HFFc6 (cell line): Measurements from ENCODE around the gene TCERG1L. TPM values are rescaled to one million over a fixed set of nuclear protein-coding genes. Genes with fewer than 3 reads are reported as not detected.
"Not testable (repeated sequence)": the region's sequence is repeated elsewhere in the genome, so short reads cannot be mapped to it uniquely, and the experiment has no call there.

Experiments used
- DNase-seq: peaks from one replicate; pipeline ENCODE4 v3.0.0-alpha.2; 2018
- H3K27ac Mint-ChIP-seq: 2 replicates; pipeline ENCODE4 v1.8.0; 2020; ENCODE audit warnings: mild to moderate bottlenecking, mixed read lengths
- H3K27me3 Mint-ChIP-seq: 2 replicates; pipeline ENCODE4 v1.8.0; 2021; ENCODE audit warnings: mild to moderate bottlenecking, moderate library complexity, mixed read lengths; ENCODE audit not compliant: insufficient read depth
- H3K36me3 Mint-ChIP-seq: 2 replicates; pipeline ENCODE4 v1.8.0; 2021; ENCODE audit warnings: low read depth, mixed read lengths
- H3K4me1 Mint-ChIP-seq: 2 replicates; pipeline ENCODE4 v1.8.0; 2020; ENCODE audit warnings: low read depth, mixed read lengths
- H3K4me3 Mint-ChIP-seq: 2 replicates; pipeline ENCODE4 v1.8.0; 2020; ENCODE audit warnings: mild to moderate bottlenecking, moderate library complexity, mixed read lengths
- H3K9me3 Mint-ChIP-seq: 2 replicates; pipeline ENCODE4 v1.8.0; 2020; ENCODE audit warnings: mild to moderate bottlenecking, mixed read lengths
- CTCF ChIP-seq: fragments of 200-600 bp; sonication (generic); IDR thresholded peaks from 2 replicates; pipeline ENCODE4 v1.5.0; 2021; ENCODE audit warnings: antibody characterized with exemption, mild to moderate bottlenecking
- total RNA-seq, 6 experiments: library from RNA; stranded (reverse); fragmentation: NEBNext Ultra II Directional; extraction: Animal tissue kit (Norgen Biotek cat#: 25700); gene quantifications; 2 replicates in 1 of 6; 3 replicates in 5 of 6; pipeline ENCODE4 v1.2.3, GENCODE V29; 2021

TCERG1L gene
- total RNA-seq, 6 experiments from 2014 or later = 0.09 TPM; not detected in 5

GRCh38 chr10:131081376-131081775 lies 230.1 kb downstream of the TCERG1L start:
- Mint-ChIP-seq H3K9me3 (peaks cover 72% of the 10 kb centered on the region), H3K27me3 (peaks cover 5% of the 10 kb centered on the region; the same call in 1 of the 2 replicates), H3K36me3 (peaks cover 4% of the 10 kb centered on the region), H3K4me3 (no peak overlapping the region), H3K27ac (no peak overlapping the region), H3K4me1 (no peaks in the 10 kb centered on the region)
- no peak for DNase-seq
- no peak for TF ChIP-seq CTCF

GRCh38 chr10:131080571-131080970 lies 230.9 kb downstream of the TCERG1L start:
- H3K27me3 Mint-ChIP-seq = peaks cover 3% of the 10 kb centered on the region

GRCh38 chr10:131079314-131079713 lies 232.2 kb downstream of the TCERG1L start:
- no peak for TF ChIP-seq CTCF
- no peak for DNase-seq
- Mint-ChIP-seq H3K27ac (no peak overlapping the region), H3K4me3 (no peak overlapping the region), H3K36me3 (peaks cover 4% of the 10 kb centered on the region), H3K27me3 (no peaks in the 10 kb centered on the region; the same call in none of the 2 replicates), H3K4me1 (no peaks in the 10 kb centered on the region), H3K9me3 (peaks cover 72% of the 10 kb centered on the region)

More at GRCh38 chr10:131080571-131080970, 230.9 kb downstream of the TCERG1L start:
- Mint-ChIP-seq H3K4me3 (no peak overlapping the region), H3K27ac (no peak overlapping the region), H3K4me1 (no peaks in the 10 kb centered on the region), H3K9me3 (peaks cover 73% of the 10 kb centered on the region), H3K36me3 (peaks cover 4% of the 10 kb centered on the region)
- DNase-seq = no peak
- no peak for TF ChIP-seq CTCF

GRCh38 chr10:131078882-131079280 lies 232.6 kb downstream of the TCERG1L start:
- not testable (repeated sequence) for H3K27me3 Mint-ChIP-seq, DNase-seq, H3K27ac Mint-ChIP-seq, H3K4me3 Mint-ChIP-seq, H3K36me3 Mint-ChIP-seq, H3K4me1 Mint-ChIP-seq
- peaks cover 72% of the 10 kb centered on the region for H3K9me3 Mint-ChIP-seq

DNA sequence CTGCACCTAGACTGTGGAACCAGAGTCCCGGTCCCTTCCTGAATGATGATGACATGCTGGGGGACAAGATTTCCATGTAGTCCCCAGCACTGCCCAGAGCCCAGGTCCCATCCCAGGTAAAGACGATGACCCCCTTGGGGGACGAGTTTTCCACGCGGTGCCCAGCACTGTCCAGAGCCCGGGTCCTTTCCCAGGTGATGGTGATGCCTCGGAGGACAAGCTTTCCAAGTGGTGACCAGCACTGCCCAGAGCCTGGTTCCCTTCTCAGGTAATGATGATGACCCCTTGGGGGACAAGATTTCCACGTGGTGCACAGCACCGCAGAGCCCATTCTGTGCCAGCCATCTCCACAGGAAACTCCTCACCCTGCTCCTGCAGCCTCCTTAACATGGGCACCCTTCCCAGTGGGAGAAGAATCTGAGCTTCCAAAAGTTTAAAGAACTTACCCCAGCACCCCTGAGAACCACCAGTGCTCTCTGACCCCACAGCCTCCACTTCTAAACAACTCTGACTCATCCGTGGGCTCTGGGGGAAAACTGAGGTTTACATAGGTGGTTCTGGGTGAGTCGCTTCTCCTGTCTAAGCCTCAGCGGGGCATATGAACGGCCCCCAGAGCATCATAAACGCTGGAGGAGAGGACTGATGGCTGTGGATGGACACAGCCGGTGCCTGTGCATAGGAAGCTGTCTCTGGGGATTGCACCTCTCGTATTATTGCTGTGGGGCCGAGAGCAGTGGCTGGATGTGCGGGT lies 233.2 kb downstream of the TCERG1L start:
- DNase-seq = no peak
- Mint-ChIP-seq H3K9me3 (peaks cover 67% of the 10 kb centered on the region), H3K4me1 (no peaks in the 10 kb centered on the region), H3K36me3 (no peaks in the 10 kb centered on the region; the same call in 1 of the 2 replicates), H3K4me3 (no peak overlapping the region), H3K27me3 (no peaks in the 10 kb centered on the region; the same call in none of the 2 replicates), H3K27ac (no peak overlapping the region)
- TF ChIP-seq CTCF = no peak

GRCh38 chr10:131077724-131078123 lies 233.8 kb downstream of the TCERG1L start:
- no peak overlapping the region for H3K27ac Mint-ChIP-seq
- no peaks in the 10 kb centered on the region; the same call in 1 of the 2 replicates for H3K36me3 Mint-ChIP-seq
- H3K27me3 Mint-ChIP-seq = no peaks in the 10 kb centered on the region; the same call in none of the 2 replicates
- peaks cover 61% of the 10 kb centered on the region for H3K9me3 Mint-ChIP-seq
- TF ChIP-seq CTCF = no peak
- no peak overlapping the region for H3K4me3 Mint-ChIP-seq
- no peak for DNase-seq
- no peaks in the 10 kb centered on the region for H3K4me1 Mint-ChIP-seq
